Keratinocyte (primary cell): ENCODE data around the gene AKNA. TPM values are rescaled to one million over a fixed set of nuclear protein-coding genes. Genes with fewer than 3 reads are reported as not detected.

Source experiments
- DNase-seq: peaks from one replicate; pipeline ENCODE4 v3.0.0-alpha.2; 2011; ENCODE audit warnings: low read depth, missing footprints, low spot score
- FAIRE-seq: peaks from 2 replicates; lab custom pipeline; 2011; peaks lifted over from hg19 to GRCh38; lab: Jason Lieb, UNC
- H2AFZ ChIP-seq: 2 replicates; pipeline ENCODE4 v1.6.0; 2012; ENCODE audit warnings: low read length, control low read depth, inconsistent platforms; ENCODE audit not compliant: control insufficient read depth
- H3K27ac ChIP-seq: 2 replicates; pipeline ENCODE4 v1.5.1; 2011; ENCODE audit warnings: low read length; ENCODE audit not compliant: control insufficient read depth, insufficient read depth
- H3K27me3 ChIP-seq: 3 replicates; pipeline ENCODE4 v1.6.0; 2011; ENCODE audit warnings: low read length; ENCODE audit not compliant: control insufficient read depth, insufficient read depth; ENCODE audit errors: extremely low read depth
- H3K36me3 ChIP-seq, 2 experiments: 2 replicates in 1 of 2; 3 replicates in 1 of 2; pipeline ENCODE4 v1.5.1; 2011; ENCODE audit warnings: low read length in 2 of 2, mild to moderate bottlenecking in 1 of 2; ENCODE audit not compliant: control insufficient read depth in 2 of 2, insufficient read depth in 2 of 2; ENCODE audit errors: extremely low read depth in 1 of 2
- H3K4me1 ChIP-seq: 3 replicates; pipeline ENCODE4 v1.5.1; 2011; ENCODE audit warnings: low read length; ENCODE audit not compliant: control insufficient read depth, insufficient read depth; ENCODE audit errors: extremely low read depth
- H3K4me2 ChIP-seq: 3 replicates; pipeline ENCODE4 v1.6.0; 2011; ENCODE audit warnings: low read depth, low read length; ENCODE audit not compliant: control insufficient read depth, insufficient read depth; ENCODE audit errors: extremely low read depth
- H3K4me3 ChIP-seq, 3 experiments: fragments of 200-600 bp in 1 of 3; sonication (generic) in 1 of 3; 2 replicates in 2 of 3; 3 replicates in 1 of 3; pipeline ENCODE4 v1.5.1; 2011 to 2016; ENCODE audit warnings: low read length in 3 of 3, mild to moderate bottlenecking in 3 of 3, control low read depth in 2 of 3, inconsistent platforms in 1 of 3, low read depth in 1 of 3, mixed read lengths in 1 of 3, mixed run types in 1 of 3, moderate library complexity in 1 of 3; ENCODE audit not compliant: control insufficient read depth in 2 of 3, insufficient read depth in 2 of 3; ENCODE audit errors: extremely low read depth in 1 of 3
- H3K79me2 ChIP-seq: 2 replicates; pipeline ENCODE4 v1.6.0; 2012; ENCODE audit warnings: low read length; ENCODE audit not compliant: control insufficient read depth, insufficient read depth
- H3K9ac ChIP-seq: 3 replicates; pipeline ENCODE4 v1.6.0; 2011; ENCODE audit warnings: low read length; ENCODE audit not compliant: control insufficient read depth, insufficient read depth; ENCODE audit errors: extremely low read depth
- H3K9me1 ChIP-seq: 3 replicates; pipeline ENCODE4 v1.6.0; 2011; ENCODE audit warnings: low read length; ENCODE audit not compliant: control insufficient read depth, insufficient read depth; ENCODE audit errors: extremely low read depth
- H3K9me3 ChIP-seq: 2 replicates; pipeline ENCODE4 v1.5.1; 2012; ENCODE audit warnings: low read depth, low read length; ENCODE audit not compliant: control insufficient read depth
- H4K20me1 ChIP-seq: 3 replicates; pipeline ENCODE4 v1.6.0; 2011; ENCODE audit warnings: low read length; ENCODE audit not compliant: control insufficient read depth, insufficient read depth; ENCODE audit errors: extremely low read depth
- CTCF ChIP-seq, 3 experiments: IDR thresholded peaks in 1 of 3; conservative IDR thresholded peaks in 1 of 3; optimal IDR thresholded peaks in 1 of 3; 2 replicates in 2 of 3; 3 replicates in 1 of 3; pipeline versions ENCODE3 to v1.5.1; 2011; ENCODE audit warnings: low read length in 3 of 3, mild to moderate bottlenecking in 3 of 3, moderate library complexity in 2 of 3, control low read depth in 1 of 3, inconsistent platforms in 1 of 3; ENCODE audit not compliant: insufficient read depth in 2 of 3; ENCODE audit errors: extremely low read depth in 1 of 3
- EZH2 ChIP-seq: IDR thresholded peaks from one replicate; pipeline ENCODE4 v1.6.1; 2012; ENCODE audit warnings: inconsistent platforms, mild to moderate bottlenecking, low read length, moderate library complexity
- dilution Hi-C: fragments of 300-500 bp; cut with MboI; formaldehyde crosslinking; loops from one replicate; pipeline ENCODE4 v1.7.0; 2020; ENCODE audit warnings: low sequenced_read_pairs; ENCODE audit not compliant: extremely low pct_ligation_motif_present
- polyA plus RNA-seq, 5 experiments: library from polyadenylated mRNA; depleted of rRNA in 3 of 5; stranded (reverse) in 3 of 5; stranded (forward) in 1 of 5; unstranded in 1 of 5; fragments of >200 nt; gene quantifications; 1 replicate in 1 of 5; 2 replicates in 3 of 5; 3 replicates in 1 of 5; pipeline versions ENCODE4 v1.2.1 to v1.2.3, GENCODE V29; 2011 to 2012; ENCODE audit warnings: missing spikeins in 2 of 5, low read depth in 1 of 5, low replicate concordance in 1 of 5

Gene AKNA
- polyA plus RNA-seq, 1 donor (not counting 4 experiments of a cell fraction or from before 2014, with no cell fraction given) = 0.79 TPM

DNA sequence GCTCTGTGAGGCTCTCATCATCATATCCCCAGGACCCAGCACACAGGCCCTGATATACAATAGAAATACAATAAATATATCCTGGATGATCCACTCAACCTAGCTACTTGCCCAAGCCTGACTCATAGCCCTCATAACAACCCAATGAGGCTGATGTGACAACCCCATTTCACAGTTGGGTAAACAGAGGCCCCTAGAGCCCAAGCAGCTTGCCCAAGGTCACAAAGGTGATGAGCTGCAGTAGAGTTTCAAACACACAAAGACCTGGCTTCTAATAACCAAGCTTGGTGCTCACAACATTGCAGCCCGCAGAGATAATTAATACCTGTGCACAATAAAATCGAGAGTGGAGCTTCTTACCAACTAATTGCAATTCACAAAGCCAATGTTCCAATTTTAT is 3.2 kb upstream of the AKNA start:
- no peak for FAIRE-seq
- no peaks in the 10 kb centered on the region for H3K27me3 ChIP-seq
- DNase-seq = no peak
- no peak overlapping the region for H3K27ac ChIP-seq
- H2AFZ ChIP-seq = no peak overlapping the region
- H3K4me2 ChIP-seq = no peak overlapping the region
- no peaks in the 10 kb centered on the region for H3K9me3 ChIP-seq
- no peaks in the 10 kb centered on the region for H4K20me1 ChIP-seq
- H3K9me1 ChIP-seq = no peaks in the 10 kb centered on the region
- no peak overlapping the region for H3K9ac ChIP-seq
- no peaks in the 10 kb centered on the region for H3K79me2 ChIP-seq
- H3K36me3 ChIP-seq = no peaks in the 10 kb centered on the region
- H3K4me1 ChIP-seq = peaks cover 13% of the 10 kb centered on the region
- H3K4me3 ChIP-seq = no peak overlapping the region
- dilution Hi-C loops = no loop called here
- TF ChIP-seq CTCF (optimal IDR thresholded peaks at IDR 0.05 in 1 of 3, IDR thresholded peaks at IDR 0.05 in 1 of 3, conservative IDR thresholded peaks at IDR 0.05 in 1 of 3; ENCODE audit: extremely low read depth in 1 of 3, insufficient read depth in 2 of 3, low read length in 3 of 3) = no peak
- no peak for TF ChIP-seq EZH2

DNA sequence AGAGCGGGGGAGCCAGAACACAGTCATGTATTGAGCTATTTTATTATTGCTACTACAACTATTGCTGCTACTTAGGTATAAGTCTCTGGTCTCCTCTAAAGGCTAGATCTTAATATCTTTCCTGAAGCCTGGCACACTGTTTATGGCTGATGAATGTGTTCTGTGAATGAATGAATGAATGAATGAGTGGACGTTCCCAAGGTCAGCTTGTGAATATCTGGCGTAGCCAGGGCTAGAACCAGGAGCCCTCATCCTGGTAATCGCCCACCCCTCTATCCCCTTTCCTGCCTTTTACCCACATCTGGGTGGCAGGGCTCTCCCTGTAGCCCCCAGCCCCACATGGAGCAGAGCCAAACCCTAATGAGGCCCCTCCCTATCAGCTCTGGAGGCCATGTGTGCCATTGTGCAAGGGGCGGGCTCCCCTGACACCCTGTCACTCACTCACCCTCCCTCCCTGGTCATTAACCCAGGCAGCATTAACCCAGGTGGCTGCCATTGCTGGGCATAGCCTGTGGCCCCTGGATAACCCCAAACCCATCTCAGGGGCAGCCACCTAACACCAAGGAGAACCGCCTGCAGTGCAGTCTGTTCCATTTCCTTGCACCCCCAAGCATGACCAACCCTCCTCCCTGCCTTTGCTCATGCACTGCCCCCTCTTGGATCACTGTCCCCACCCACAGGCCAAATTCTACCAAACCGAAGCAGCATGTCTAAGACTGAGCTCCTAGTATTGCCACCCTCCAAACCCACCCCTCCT is 2.0 kb upstream of the AKNA start:
- H2AFZ ChIP-seq = no peak overlapping the region
- no peaks in the 10 kb centered on the region for H4K20me1 ChIP-seq
- no peaks in the 10 kb centered on the region for H3K79me2 ChIP-seq
- FAIRE-seq (no peak), DNase-seq (no peak)
- no peak overlapping the region for H3K9ac ChIP-seq
- H3K27ac ChIP-seq = no peak overlapping the region
- no peaks in the 10 kb centered on the region for H3K9me1 ChIP-seq
- no peak overlapping the region for H3K4me3 ChIP-seq
- H3K9me3 ChIP-seq = no peaks in the 10 kb centered on the region
- H3K4me1 ChIP-seq = peaks cover 23% of the 10 kb centered on the region
- no peaks in the 10 kb centered on the region for H3K27me3 ChIP-seq
- dilution Hi-C loops = no loop called here
- H3K4me2 ChIP-seq = no peak overlapping the region
- H3K36me3 ChIP-seq = no peaks in the 10 kb centered on the region
- TF ChIP-seq EZH2 = no peak
- no peak for TF ChIP-seq CTCF (optimal IDR thresholded peaks at IDR 0.05 in 1 of 3, IDR thresholded peaks at IDR 0.05 in 1 of 3, conservative IDR thresholded peaks at IDR 0.05 in 1 of 3; ENCODE audit: extremely low read depth in 1 of 3, insufficient read depth in 2 of 3, low read length in 3 of 3)
